Astrocyte (in vitro differentiated cells and primary cell): ENCODE results near the gene LAMB4. TPM values are rescaled to one million over a fixed set of nuclear protein-coding genes. Genes with fewer than 3 reads are reported as not detected.

Experiments
- DNase-seq: peaks from one replicate; pipeline ENCODE4 v3.0.0-alpha.2; 2010; ENCODE audit warnings: low read depth
- FAIRE-seq: peaks from 2 replicates; lab custom pipeline; 2011; peaks lifted over from hg19 to GRCh38; lab: Jason Lieb, UNC
- H2AFZ ChIP-seq: 2 replicates; pipeline ENCODE4 v1.6.0; 2012; ENCODE audit warnings: low read depth, low read length, inconsistent platforms
- H3K27ac ChIP-seq: 2 replicates; pipeline ENCODE4 v1.5.1; 2011; ENCODE audit warnings: low read depth, low read length, inconsistent platforms
- H3K27me3 ChIP-seq: 2 replicates; pipeline ENCODE4 v1.6.0; 2011; ENCODE audit warnings: low read length, inconsistent platforms; ENCODE audit not compliant: insufficient read depth
- H3K36me3 ChIP-seq: 2 replicates; pipeline ENCODE4 v1.5.1; 2011; ENCODE audit warnings: low read length, inconsistent platforms; ENCODE audit not compliant: insufficient read depth
- H3K4me1 ChIP-seq: 2 replicates; pipeline ENCODE4 v1.5.1; 2011; ENCODE audit warnings: low read length, inconsistent platforms; ENCODE audit not compliant: insufficient read depth
- H3K4me2 ChIP-seq: 2 replicates; pipeline ENCODE4 v1.6.0; 2012; ENCODE audit warnings: low read length, inconsistent platforms
- H3K4me3 ChIP-seq: 2 replicates; pipeline ENCODE4 v1.5.1; 2011; ENCODE audit warnings: low read depth, mild to moderate bottlenecking, low read length, inconsistent platforms; ENCODE audit not compliant: insufficient read depth
- H3K79me2 ChIP-seq: 2 replicates; pipeline ENCODE4 v1.6.0; 2012; ENCODE audit warnings: mild to moderate bottlenecking, low read length, inconsistent platforms; ENCODE audit not compliant: insufficient read depth
- H3K9ac ChIP-seq: 2 replicates; pipeline ENCODE4 v1.6.0; 2012; ENCODE audit warnings: mild to moderate bottlenecking, low read length, inconsistent platforms
- H3K9me3 ChIP-seq: 2 replicates; pipeline ENCODE4 v1.5.1; 2012; ENCODE audit warnings: low read depth, mild to moderate bottlenecking, low read length, inconsistent platforms; ENCODE audit not compliant: insufficient read depth
- H4K20me1 ChIP-seq: 2 replicates; pipeline ENCODE4 v1.6.0; 2012; ENCODE audit warnings: low read length, inconsistent platforms; ENCODE audit not compliant: insufficient read depth
- H3K27ac Mint-ChIP-seq: one replicate; pipeline ENCODE4 v1.8.0; 2021; ENCODE audit warnings: mild to moderate bottlenecking, mixed read lengths; ENCODE audit not compliant: unreplicated experiment
- H3K27me3 Mint-ChIP-seq: one replicate; pipeline ENCODE4 v1.8.0; 2021; ENCODE audit warnings: low read depth, mixed read lengths; ENCODE audit not compliant: unreplicated experiment
- H3K36me3 Mint-ChIP-seq: one replicate; pipeline ENCODE4 v1.8.0; 2021; ENCODE audit warnings: low read depth, mixed read lengths; ENCODE audit not compliant: unreplicated experiment
- H3K4me1 Mint-ChIP-seq: one replicate; pipeline ENCODE4 v1.8.0; 2021; ENCODE audit warnings: low read depth, mixed read lengths; ENCODE audit not compliant: unreplicated experiment
- H3K4me3 Mint-ChIP-seq: one replicate; pipeline ENCODE4 v1.8.0; 2021; ENCODE audit warnings: mild to moderate bottlenecking, moderate library complexity, mixed read lengths; ENCODE audit not compliant: unreplicated experiment
- H3K9me3 Mint-ChIP-seq: one replicate; pipeline ENCODE4 v1.8.0; 2021; ENCODE audit warnings: mild to moderate bottlenecking, mixed read lengths; ENCODE audit not compliant: unreplicated experiment
- CTCF ChIP-seq: IDR thresholded peaks from 2 replicates; pipeline ENCODE4 v1.5.1; 2011; ENCODE audit warnings: low read depth, mild to moderate bottlenecking, inconsistent platforms, low read length, moderate library complexity; ENCODE audit not compliant: insufficient read depth
- EZH2 ChIP-seq: IDR thresholded peaks from 2 replicates; pipeline ENCODE4 v1.6.1; 2012; ENCODE audit warnings: mild to moderate bottlenecking, low read length, inconsistent platforms; ENCODE audit not compliant: insufficient read depth
- total RNA-seq: library from RNA; stranded (reverse); gene quantifications from 2 replicates; pipeline ENCODE4 v1.2.1, GENCODE V29; 2021

LAMB4 gene
- total RNA-seq, 1 donor from 2014 or later = 0.16 TPM

GRCh38 chr7:108132551-108133265 lies 2.5 kb upstream of the LAMB4 start:
- no peak overlapping the region for H3K4me3 Mint-ChIP-seq
- H3K27ac Mint-ChIP-seq = peak overlapping the region; percentile 82
- Histone ChIP-seq H3K4me2 (peak overlapping the region; percentile 51), H2AFZ (peak overlapping the region; percentile 79), H3K27ac (no peak overlapping the region), H3K4me1 (peaks cover 8% of the 10 kb centered on the region), H3K9me3 (peaks cover 4% of the 10 kb centered on the region), H4K20me1 (no peaks in the 10 kb centered on the region), H3K27me3 (no peaks in the 10 kb centered on the region), H3K79me2 (no peaks in the 10 kb centered on the region), H3K9ac (no peak overlapping the region), H3K36me3 (no peaks in the 10 kb centered on the region), H3K4me3 (no peak overlapping the region)
- peaks cover 22% of the 10 kb centered on the region for H3K4me1 Mint-ChIP-seq
- H3K9me3 Mint-ChIP-seq = no peaks in the 10 kb centered on the region
- DNase-seq (peak; percentile 66), FAIRE-seq (no peak)
- no peaks in the 10 kb centered on the region for H3K36me3 Mint-ChIP-seq
- H3K27me3 Mint-ChIP-seq = peaks cover 6% of the 10 kb centered on the region
- no peak for TF ChIP-seq CTCF
- no peak for TF ChIP-seq EZH2

GRCh38 chr7:108129018-108129965 lies 869 bp downstream of the LAMB4 start:
- no peak overlapping the region for H3K27ac Mint-ChIP-seq
- TF ChIP-seq EZH2 = no peak
- TF ChIP-seq CTCF = no peak
- no peak for FAIRE-seq

More at GRCh38 chr7:108129018-108129965, 869 bp downstream of the LAMB4 start:
- peaks cover 6% of the 10 kb centered on the region for H3K27me3 Mint-ChIP-seq
- no peak overlapping the region for H3K27ac ChIP-seq
- no peak for DNase-seq
- no peaks in the 10 kb centered on the region for H3K36me3 Mint-ChIP-seq
- no peaks in the 10 kb centered on the region for H3K9me3 Mint-ChIP-seq
- H3K9me3 ChIP-seq = no peaks in the 10 kb centered on the region
- peaks cover 8% of the 10 kb centered on the region for H3K4me1 ChIP-seq
- no peaks in the 10 kb centered on the region for H4K20me1 ChIP-seq
- H3K4me1 Mint-ChIP-seq = peaks cover 12% of the 10 kb centered on the region
- no peak overlapping the region for H3K9ac ChIP-seq
- H3K27me3 ChIP-seq = no peaks in the 10 kb centered on the region
- no peak overlapping the region for H3K4me3 ChIP-seq
- H3K36me3 ChIP-seq = no peaks in the 10 kb centered on the region
- H3K4me3 Mint-ChIP-seq = no peak overlapping the region
- H2AFZ ChIP-seq = no peak overlapping the region
- no peak overlapping the region for H3K4me2 ChIP-seq
- H3K79me2 ChIP-seq = no peaks in the 10 kb centered on the region
